ENCODE results near the gene ADGRV1. TPM values are rescaled to one million over a fixed set of nuclear protein-coding genes. Genes with fewer than 3 reads are reported as not detected.

The ADGRV1 gene
- total RNA-seq, 5 donors from 2014 or later (not counting 1 experiment from before 2014, with no cell fraction given): 0.68 to 1.6 (median 1.2) TPM; not detected in 1

GRCh38 chr5:91109634-91110033 lies 551.0 kb downstream of the ADGRV1 start:
- CTCF ChIA-PET: no interaction called here
- peaks cover 7 to 17% of the 10 kb centered on the region in 2 donors for H3K27me3 Mint-ChIP-seq
- H3K36me3 Mint-ChIP-seq: no peaks in the 10 kb centered on the region

DNA sequence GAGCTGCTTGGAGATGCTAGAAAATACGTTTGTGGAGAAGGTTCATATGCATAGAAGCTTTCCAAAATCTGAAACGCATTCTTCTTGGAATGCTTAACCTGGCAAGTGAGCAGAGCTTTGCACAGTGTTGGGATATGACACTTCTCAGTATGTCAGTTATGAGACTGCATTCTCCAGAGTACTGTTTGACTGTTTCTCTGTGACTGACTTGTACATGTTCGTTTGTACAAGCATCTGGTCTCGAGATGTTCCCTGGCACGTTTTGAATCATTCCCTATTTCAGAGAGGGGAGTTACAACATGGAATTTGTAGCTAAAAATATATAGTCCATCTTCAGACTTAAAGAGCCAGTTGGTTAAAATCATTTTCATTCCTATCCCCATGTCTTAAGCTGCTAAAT lies 552.1 kb downstream of the ADGRV1 start:
- Histone ChIP-seq H3K9me3 (no peaks in the 10 kb centered on the region), H3K27me3 (replicated peaks in 1 of 2; ENCODE audit: control insufficient read depth in 2 of 2, extremely low read depth in 1 of 2, insufficient read depth in 2 of 2, low read length in 1 of 2) (peaks cover 0 to 6% of the 10 kb centered on the region in 2 experiments), H3K4me1 (ENCODE audit: control insufficient read depth in 1 of 2, extremely low read depth in 1 of 2, insufficient read depth in 2 of 2, low read length in 2 of 2) (no peaks in the 10 kb centered on the region), H3K36me3 (ENCODE audit: control insufficient read depth in 2 of 2, extremely low read depth in 1 of 2, insufficient read depth in 1 of 2, low read length in 1 of 2) (no peaks in the 10 kb centered on the region), H3K4me3 (ENCODE audit: control insufficient read depth in 1 of 2, extremely low read depth in 1 of 2, low read length in 1 of 2) (no peak overlapping the region), H3K27ac (ENCODE audit: low read length) (no peak overlapping the region)
- Mint-ChIP-seq H3K27me3 (peaks cover 7 to 17% of the 10 kb centered on the region in 2 donors), H3K27ac (no peak overlapping the region), H3K4me3 (no peak overlapping the region), H3K36me3 (no peaks in the 10 kb centered on the region), H3K4me1 (no peaks in the 10 kb centered on the region), H3K9me3 (no peaks in the 10 kb centered on the region)
- 56% methylated on average over 2 of the region's 5 CpGs for WGBS (ENCODE audit: insufficient coverage)
- DNase-seq: no peak
- POLR2A ChIA-PET: no interaction called here
- ATAC-seq (replicated peaks in 1 of 4): no peak
- CTCF ChIA-PET: no interaction called here

More at GRCh38 chr5:91109634-91110033, 551.0 kb downstream of the ADGRV1 start:
- ATAC-seq (replicated peaks in 1 of 4): no peak
- Mint-ChIP-seq H3K4me3 (no peak overlapping the region), H3K4me1 (no peaks in the 10 kb centered on the region), H3K27ac (no peak overlapping the region), H3K9me3 (no peaks in the 10 kb centered on the region)
- H3K36me3 ChIP-seq (ENCODE audit: control insufficient read depth in 2 of 2, extremely low read depth in 1 of 2, insufficient read depth in 1 of 2, low read length in 1 of 2): no peaks in the 10 kb centered on the region
- DNase-seq: no peak
- H3K27me3 ChIP-seq (replicated peaks in 1 of 2; ENCODE audit: control insufficient read depth in 2 of 2, extremely low read depth in 1 of 2, insufficient read depth in 2 of 2, low read length in 1 of 2): peaks cover 0 to 6% of the 10 kb centered on the region in 2 experiments
- no CpG with 5 or more reads among the region's 1 CpG for WGBS (ENCODE audit: insufficient coverage)
- no peak overlapping the region for H3K27ac ChIP-seq (ENCODE audit: low read length)
- H3K4me3 ChIP-seq (ENCODE audit: control insufficient read depth in 1 of 2, extremely low read depth in 1 of 2, low read length in 1 of 2): no peak overlapping the region
- POLR2A ChIA-PET: no interaction called here
- H3K4me1 ChIP-seq (ENCODE audit: control insufficient read depth in 1 of 2, extremely low read depth in 1 of 2, insufficient read depth in 2 of 2, low read length in 2 of 2): no peaks in the 10 kb centered on the region
- H3K9me3 ChIP-seq: no peaks in the 10 kb centered on the region

- Mint-ChIP-seq H3K27me3 (peaks cover 8 to 15% of the 10 kb centered on the region in 2 donors), H3K27ac (no peak overlapping the region), H3K4me1 (no peaks in the 10 kb centered on the region), H3K4me3 (no peak overlapping the region), H3K9me3 (no peaks in the 10 kb centered on the region), H3K36me3 (no peaks in the 10 kb centered on the region)
- 80% methylated on average over 2 of the region's 2 CpGs for WGBS (ENCODE audit: insufficient coverage)
- Histone ChIP-seq H3K27ac (ENCODE audit: low read length) (no peak overlapping the region), H3K4me3 (ENCODE audit: control insufficient read depth in 1 of 2, extremely low read depth in 1 of 2, low read length in 1 of 2) (no peak overlapping the region), H3K4me1 (ENCODE audit: control insufficient read depth in 1 of 2, extremely low read depth in 1 of 2, insufficient read depth in 2 of 2, low read length in 2 of 2) (no peaks in the 10 kb centered on the region), H3K27me3 (replicated peaks in 1 of 2; ENCODE audit: control insufficient read depth in 2 of 2, extremely low read depth in 1 of 2, insufficient read depth in 2 of 2, low read length in 1 of 2) (peaks cover 0 to 6% of the 10 kb centered on the region in 2 experiments), H3K9me3 (no peaks in the 10 kb centered on the region), H3K36me3 (ENCODE audit: control insufficient read depth in 2 of 2, extremely low read depth in 1 of 2, insufficient read depth in 1 of 2, low read length in 1 of 2) (no peaks in the 10 kb centered on the region)
- ATAC-seq (replicated peaks in 1 of 4): no peak
- DNase-seq: no peak
- ChIA-PET CTCF (no interaction called here), POLR2A (no interaction called here)
These were observed 553.1 kb downstream of the ADGRV1 start for GRCh38 chr5:91111473-91112238.

GRCh38 chr5:91114658-91115057 lies 556.1 kb downstream of the ADGRV1 start:
- Histone ChIP-seq H3K4me3 (ENCODE audit: control insufficient read depth in 1 of 2, extremely low read depth in 1 of 2, low read length in 1 of 2) (no peak overlapping the region), H3K36me3 (ENCODE audit: control insufficient read depth in 2 of 2, extremely low read depth in 1 of 2, insufficient read depth in 1 of 2, low read length in 1 of 2) (no peaks in the 10 kb centered on the region), H3K4me1 (ENCODE audit: control insufficient read depth in 1 of 2, extremely low read depth in 1 of 2, insufficient read depth in 2 of 2, low read length in 2 of 2) (no peaks in the 10 kb centered on the region), H3K27ac (ENCODE audit: low read length) (no peak overlapping the region), H3K9me3 (no peaks in the 10 kb centered on the region), H3K27me3 (replicated peaks in 1 of 2; ENCODE audit: control insufficient read depth in 2 of 2, extremely low read depth in 1 of 2, insufficient read depth in 2 of 2, low read length in 1 of 2) (peaks cover 0 to 3% of the 10 kb centered on the region in 2 experiments)
- Mint-ChIP-seq H3K4me1 (no peaks in the 10 kb centered on the region), H3K4me3 (no peak overlapping the region), H3K27ac (no peak overlapping the region), H3K9me3 (no peaks in the 10 kb centered on the region), H3K27me3 (peaks cover 8 to 10% of the 10 kb centered on the region in 2 donors), H3K36me3 (no peaks in the 10 kb centered on the region)
- ATAC-seq (replicated peaks in 1 of 4) (no peak), DNase-seq (no peak)
- ChIA-PET CTCF (no interaction called here), POLR2A (no interaction called here)
- WGBS (ENCODE audit: insufficient coverage): 0% methylated on average over 1 of the region's 2 CpGs

DNA sequence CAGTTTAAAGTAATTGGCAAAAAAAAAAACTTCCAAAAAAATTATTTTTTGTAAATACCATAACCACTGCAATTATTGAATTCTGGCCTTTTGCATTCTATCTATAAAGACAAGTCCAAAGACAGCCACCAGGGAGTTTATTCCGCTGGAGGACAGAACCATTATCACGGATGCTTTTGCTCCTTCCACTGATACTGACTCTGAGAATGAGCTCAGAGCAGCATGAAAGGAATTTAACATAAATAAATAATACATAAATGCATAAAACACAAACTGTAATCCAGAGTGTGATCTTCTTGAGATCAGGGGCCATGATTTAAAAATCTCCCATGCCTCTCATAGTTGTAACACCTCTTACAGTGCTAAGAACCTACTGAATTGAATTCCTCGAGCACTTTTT lies 559.8 kb downstream of the ADGRV1 start:
- Histone ChIP-seq H3K27ac (ENCODE audit: low read length) (no peak overlapping the region), H3K9me3 (no peaks in the 10 kb centered on the region), H3K27me3 (replicated peaks in 1 of 2; ENCODE audit: control insufficient read depth in 2 of 2, extremely low read depth in 1 of 2, insufficient read depth in 2 of 2, low read length in 1 of 2) (peaks cover 0 to 3% of the 10 kb centered on the region in 2 experiments), H3K4me3 (ENCODE audit: control insufficient read depth in 1 of 2, extremely low read depth in 1 of 2, low read length in 1 of 2) (no peak overlapping the region), H3K4me1 (ENCODE audit: control insufficient read depth in 1 of 2, extremely low read depth in 1 of 2, insufficient read depth in 2 of 2, low read length in 2 of 2) (no peaks in the 10 kb centered on the region), H3K36me3 (ENCODE audit: control insufficient read depth in 2 of 2, extremely low read depth in 1 of 2, insufficient read depth in 1 of 2, low read length in 1 of 2) (no peaks in the 10 kb centered on the region)
- Mint-ChIP-seq H3K27ac (no peak overlapping the region), H3K36me3 (no peaks in the 10 kb centered on the region), H3K4me1 (no peaks in the 10 kb centered on the region), H3K27me3 (peaks cover 0 to 1% of the 10 kb centered on the region in 2 donors), H3K9me3 (no peaks in the 10 kb centered on the region), H3K4me3 (no peak overlapping the region)
- DNase-seq (no peak), ATAC-seq (replicated peaks in 1 of 4) (no peak)
- WGBS (ENCODE audit: insufficient coverage): no CpG with 5 or more reads among the region's 3 CpGs
- CTCF ChIA-PET: no interaction called here
- POLR2A ChIA-PET: no interaction called here

GRCh38 chr5:91118796-91119195 lies 560.2 kb downstream of the ADGRV1 start:
- no peak overlapping the region for H3K27ac Mint-ChIP-seq
- DNase-seq: no peak
- H3K27me3 Mint-ChIP-seq: peaks cover 0 to 1% of the 10 kb centered on the region in 2 donors
- Histone ChIP-seq H3K36me3 (ENCODE audit: control insufficient read depth in 2 of 2, extremely low read depth in 1 of 2, insufficient read depth in 1 of 2, low read length in 1 of 2) (no peaks in the 10 kb centered on the region), H3K4me1 (ENCODE audit: control insufficient read depth in 1 of 2, extremely low read depth in 1 of 2, insufficient read depth in 2 of 2, low read length in 2 of 2) (no peaks in the 10 kb centered on the region), H3K4me3 (ENCODE audit: control insufficient read depth in 1 of 2, extremely low read depth in 1 of 2, low read length in 1 of 2) (no peak overlapping the region), H3K9me3 (no peaks in the 10 kb centered on the region), H3K27ac (ENCODE audit: low read length) (no peak overlapping the region), H3K27me3 (replicated peaks in 1 of 2; ENCODE audit: control insufficient read depth in 2 of 2, extremely low read depth in 1 of 2, insufficient read depth in 2 of 2, low read length in 1 of 2) (no peaks in the 10 kb centered on the region)
- H3K4me1 Mint-ChIP-seq: no peaks in the 10 kb centered on the region
- CTCF ChIA-PET: no interaction called here
- no peaks in the 10 kb centered on the region for H3K36me3 Mint-ChIP-seq
- POLR2A ChIA-PET: no interaction called here
- no peaks in the 10 kb centered on the region for H3K9me3 Mint-ChIP-seq
- no peak overlapping the region for H3K4me3 Mint-ChIP-seq
- ATAC-seq (replicated peaks in 1 of 4): no peak
